Endothelial cell of umbilical vein (primary cell): ENCODE results near the gene CYCS. TPM values are rescaled to one million over a fixed set of nuclear protein-coding genes. Genes with fewer than 3 reads are reported as not detected.
A peak's percentile ranks its signal among the peaks of the same experiment; 100 is the strongest.

Source experiments
- BruUV-seq: library from RNA; stranded (reverse); fragments of 400-500 nt; replicated peaks from 2 replicates; lab custom pipeline; 2021; lab: Mats Ljungman, UMichigan
- CTCF ChIA-PET: fragments of 300-600, 350-600 bp; sonication (Branson Sonifier 250); formaldehyde crosslinking; loops from one replicate; lab custom pipeline; 2021; ENCODE audit warnings: antibody characterized with exemption, inconsistent platforms; lab: Charles Lee
- POLR2A ChIA-PET: fragments of 300-600, 350-600 bp; sonication (Branson Sonifier 250); formaldehyde crosslinking; loops from one replicate; lab custom pipeline; 2021; ENCODE audit warnings: antibody characterized with exemption, inconsistent platforms; lab: Charles Lee
- DNase-seq: peaks from one replicate; pipeline ENCODE4 v3.0.0-alpha.2; 2011; ENCODE audit warnings: low read depth, low spot score
- FAIRE-seq: peaks from 2 replicates; lab custom pipeline; 2011; peaks lifted over from hg19 to GRCh38; lab: Jason Lieb, UNC
- H2AFZ ChIP-seq: 2 replicates; pipeline ENCODE4 v1.6.0; 2012; ENCODE audit warnings: low read depth, low read length, control low read depth, inconsistent platforms
- H3K27ac ChIP-seq: 2 replicates; pipeline ENCODE4 v1.5.1; 2011; ENCODE audit warnings: low read depth, mild to moderate bottlenecking, control low read depth, low read length, moderate library complexity; ENCODE audit not compliant: insufficient read depth
- H3K27me3 ChIP-seq, 2 experiments: 2 replicates each; pipeline versions ENCODE4 v1.6.0 to v1.6.1; 2011; ENCODE audit warnings: low read length in 2 of 2, mixed read lengths in 1 of 2; ENCODE audit not compliant: control insufficient read depth in 2 of 2, insufficient read depth in 2 of 2
- H3K36me3 ChIP-seq, 2 experiments: 2 replicates in 1 of 2; 3 replicates in 1 of 2; pipeline ENCODE4 v1.5.1; 2011; ENCODE audit warnings: low read length in 2 of 2, mild to moderate bottlenecking in 1 of 2, moderate library complexity in 1 of 2; ENCODE audit not compliant: control insufficient read depth in 2 of 2, insufficient read depth in 2 of 2; ENCODE audit errors: extremely low read depth in 1 of 2
- H3K4me1 ChIP-seq: 3 replicates; pipeline ENCODE4 v1.5.1; 2011; ENCODE audit warnings: mild to moderate bottlenecking, low read length; ENCODE audit not compliant: control insufficient read depth, insufficient read depth; ENCODE audit errors: extremely low read depth
- H3K4me2 ChIP-seq: 2 replicates; pipeline ENCODE4 v1.6.1; 2011; ENCODE audit warnings: low read length, control low read depth, mixed read lengths; ENCODE audit not compliant: insufficient read depth
- H3K4me3 ChIP-seq, 3 experiments: fragments of 200-600 bp in 1 of 3; sonication (generic), shearing (Covaris generic) in 1 of 3; replicated peaks in 1 of 3; 2 replicates each; pipeline ENCODE4 v1.5.1; 2011 to 2016; ENCODE audit warnings: control low read depth in 3 of 3, low read length in 3 of 3, mild to moderate bottlenecking in 2 of 3, inconsistent platforms in 1 of 3, low read depth in 1 of 3, moderate library complexity in 1 of 3; ENCODE audit not compliant: insufficient read depth in 1 of 3
- H3K79me2 ChIP-seq: 2 replicates; pipeline ENCODE4 v1.6.0; 2012; ENCODE audit warnings: low read length, inconsistent platforms; ENCODE audit not compliant: control insufficient read depth, insufficient read depth
- H3K9ac ChIP-seq: replicated peaks from 2 replicates; pipeline ENCODE3; 2011; ENCODE audit warnings: low read length, control low read depth; ENCODE audit not compliant: insufficient read depth; ENCODE audit errors: extremely low read depth
- H3K9me1 ChIP-seq: replicated peaks from 3 replicates; pipeline ENCODE4 v1.6.0; 2011; ENCODE audit warnings: mild to moderate bottlenecking, low read length; ENCODE audit not compliant: control insufficient read depth, insufficient read depth; ENCODE audit errors: extremely low read depth
- H3K9me3 ChIP-seq: replicated peaks from 2 replicates; pipeline ENCODE4 v1.5.1; 2012; ENCODE audit warnings: low read length, inconsistent platforms; ENCODE audit not compliant: control insufficient read depth, insufficient read depth
- H4K20me1 ChIP-seq: replicated peaks from 2 replicates; pipeline ENCODE3; 2011; ENCODE audit warnings: mild to moderate bottlenecking, low read length; ENCODE audit not compliant: control insufficient read depth, insufficient read depth; ENCODE audit errors: extremely low read depth
- EZH2 ChIP-seq: IDR thresholded peaks from 2 replicates; pipeline ENCODE4 v1.6.1; 2012; ENCODE audit warnings: borderline replicate concordance, low read depth, mild to moderate bottlenecking, moderate library complexity, low read length, inconsistent platforms; ENCODE audit not compliant: severe bottlenecking
- FOS ChIP-seq: IDR thresholded peaks from 2 replicates; pipeline ENCODE4 v1.6.1; 2011; ENCODE audit warnings: mild to moderate bottlenecking, low read length, moderate library complexity, borderline replicate concordance; ENCODE audit not compliant: insufficient read depth
- JUN ChIP-seq: IDR thresholded peaks from 2 replicates; pipeline ENCODE4 v1.6.1; 2011; ENCODE audit warnings: borderline replicate concordance, low read depth; ENCODE audit not compliant: insufficient read length, insufficient read depth
- MYC ChIP-seq: IDR thresholded peaks from one replicate; pipeline ENCODE4 v1.6.1; 2011; ENCODE audit warnings: mild to moderate bottlenecking, low read depth, low read length
- POLR2A ChIP-seq: IDR thresholded peaks from 2 replicates; pipeline ENCODE4 v1.6.1; 2012; ENCODE audit warnings: low read depth, mild to moderate bottlenecking, control low read depth, low read length
- POLR2AphosphoS5 ChIP-seq: IDR thresholded peaks from 2 replicates; pipeline ENCODE4 v1.6.1; 2012; ENCODE audit warnings: low read depth, mild to moderate bottlenecking, control low read depth, low read length, moderate library complexity; ENCODE audit not compliant: insufficient read depth
- dilution Hi-C: fragments of 300-500 bp; cut with MboI; formaldehyde crosslinking; loops from one replicate; pipeline ENCODE4 v1.15.0; 2019; ENCODE audit warnings: low sequenced_read_pairs; ENCODE audit not compliant: extremely low pct_ligation_motif_present
- intact Hi-C: fragments of 100-400 bp; cut with micrococcal nuclease; formaldehyde crosslinking; loops from one replicate; pipeline ENCODE4 v1.10.0; 2022
- polyA plus RNA-seq, 4 experiments: library from polyadenylated mRNA; depleted of rRNA in 3 of 4; stranded (reverse) in 3 of 4; unstranded in 1 of 4; fragments of >200 nt; gene quantifications; 2 replicates each; pipeline versions ENCODE4 v1.2.1 to v1.2.3, GENCODE V29; 2011 to 2012; ENCODE audit warnings: missing spikeins in 1 of 4
- total RNA-seq: library from RNA; stranded (reverse); gene quantifications from 2 replicates; pipeline ENCODE4 v1.2.3, GENCODE V29; 2021
- TF ChIP-seq, protein P1 (sequence below), 2 donors: IDR thresholded peaks; 1 replicate in 1 of 2; 2 replicates in 1 of 2; pipeline ENCODE4 v1.5.1; 2011; ENCODE audit warnings: low read length in 2 of 2, mild to moderate bottlenecking in 2 of 2, moderate library complexity in 2 of 2, control low read depth in 1 of 2, inconsistent platforms in 1 of 2, low read depth in 1 of 2; ENCODE audit not compliant: insufficient read depth in 1 of 2; ENCODE audit errors: extremely low read depth in 1 of 2
- TF ChIP-seq, protein P2 (sequence below): IDR thresholded peaks from 2 replicates; pipeline ENCODE4 v1.6.1; 2011; ENCODE audit not compliant: insufficient read depth, insufficient read length

CYCS gene
- total and polyA plus RNA-seq, 2 donors (not counting 3 experiments of a cell fraction or from before 2014, with no cell fraction given): 21.4 to 134 TPM

DNA sequence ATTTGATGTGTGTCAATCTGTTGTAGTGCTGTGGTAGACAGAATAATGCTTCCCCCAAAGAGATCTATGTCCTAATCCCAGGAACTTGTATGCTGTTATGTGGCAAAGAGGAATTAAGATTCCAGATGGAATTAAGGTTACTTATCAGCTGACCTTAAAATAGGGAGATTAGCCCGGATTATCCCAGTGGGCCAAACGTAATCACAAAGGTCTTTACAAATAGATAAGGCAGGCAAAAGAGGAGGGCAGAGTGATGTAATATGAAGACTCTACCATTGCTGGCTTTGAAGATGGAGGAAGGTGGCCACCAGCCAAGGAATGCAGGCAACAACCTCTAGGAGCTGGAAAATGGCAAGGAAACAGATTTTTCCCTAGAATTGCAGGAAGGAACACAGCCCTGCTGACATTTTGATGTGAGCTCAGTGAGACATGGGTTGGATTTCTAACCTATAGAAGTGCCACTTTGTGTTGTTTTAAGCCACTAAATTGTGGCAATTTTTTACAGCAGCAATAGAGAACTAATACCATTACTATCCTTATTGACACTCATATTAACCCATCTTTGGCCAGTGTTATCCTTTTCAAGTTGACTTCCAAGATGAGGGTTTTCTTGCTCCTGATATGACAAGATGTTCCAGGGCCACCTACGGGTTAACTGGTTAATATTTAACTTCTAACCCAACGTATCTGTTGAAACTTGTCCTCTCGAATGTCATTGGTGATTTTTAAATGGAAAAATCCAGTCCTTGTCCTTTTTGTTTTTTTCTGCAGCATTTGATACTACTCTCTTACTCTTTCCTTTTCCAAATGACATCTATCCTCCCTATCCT, 29.3 kb downstream of the CYCS start:
- Histone ChIP-seq H3K79me2 (no peaks in the 10 kb centered on the region), H3K27ac (no peak overlapping the region), H3K9me3 (no peaks in the 10 kb centered on the region), H4K20me1 (no peaks in the 10 kb centered on the region), H3K9ac (no peak overlapping the region), H3K9me1 (no peaks in the 10 kb centered on the region), H3K4me1 (peaks cover 2% of the 10 kb centered on the region), H3K4me3 (no peak overlapping the region), H3K36me3 (no peaks in the 10 kb centered on the region), H2AFZ (no peak overlapping the region), H3K27me3 (peaks cover 4% of the 10 kb centered on the region in 2 experiments), H3K4me2 (no peak overlapping the region)
- DNase-seq: peak; percentile 27
- ChIA-PET POLR2A (interaction anchor here (0.7 kb wide), 1 partner anchor 340 kb away, joined by 6 read pairs; no protein-coding TSS in a partner anchor), CTCF (interaction anchor here (1.2 to 8.7 kb wide), 6 partner anchors 25 to 283 kb away, joined by 3 to 268 read pairs (median 25); partner anchors contain the start of genes CYCS and OSBPL3)
- no TSS peak for BruUV-seq
- peak; percentile 55 for FAIRE-seq
- intact Hi-C loops: loop anchor here (2.0 to 10.0 kb wide), 6 partner anchors 431 to 1521 kb away; partner anchors contain the start of gene STK31
- dilution Hi-C loops: no loop called here
- TF ChIP-seq JUN: no peak
- TF ChIP-seq FOS: no peak
- TF ChIP-seq EZH2: no peak
- no peak for TF ChIP-seq MYC
- TF ChIP-seq POLR2AphosphoS5: no peak
- no peak for TF ChIP-seq POLR2A
- TF ChIP-seq, protein P1, sequence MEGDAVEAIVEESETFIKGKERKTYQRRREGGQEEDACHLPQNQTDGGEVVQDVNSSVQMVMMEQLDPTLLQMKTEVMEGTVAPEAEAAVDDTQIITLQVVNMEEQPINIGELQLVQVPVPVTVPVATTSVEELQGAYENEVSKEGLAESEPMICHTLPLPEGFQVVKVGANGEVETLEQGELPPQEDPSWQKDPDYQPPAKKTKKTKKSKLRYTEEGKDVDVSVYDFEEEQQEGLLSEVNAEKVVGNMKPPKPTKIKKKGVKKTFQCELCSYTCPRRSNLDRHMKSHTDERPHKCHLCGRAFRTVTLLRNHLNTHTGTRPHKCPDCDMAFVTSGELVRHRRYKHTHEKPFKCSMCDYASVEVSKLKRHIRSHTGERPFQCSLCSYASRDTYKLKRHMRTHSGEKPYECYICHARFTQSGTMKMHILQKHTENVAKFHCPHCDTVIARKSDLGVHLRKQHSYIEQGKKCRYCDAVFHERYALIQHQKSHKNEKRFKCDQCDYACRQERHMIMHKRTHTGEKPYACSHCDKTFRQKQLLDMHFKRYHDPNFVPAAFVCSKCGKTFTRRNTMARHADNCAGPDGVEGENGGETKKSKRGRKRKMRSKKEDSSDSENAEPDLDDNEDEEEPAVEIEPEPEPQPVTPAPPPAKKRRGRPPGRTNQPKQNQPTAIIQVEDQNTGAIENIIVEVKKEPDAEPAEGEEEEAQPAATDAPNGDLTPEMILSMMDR (IDR thresholded peaks at IDR 0.05; ENCODE audit: extremely low read depth in 1 of 2, insufficient read depth in 1 of 2, low read depth in 1 of 2, low read length in 2 of 2): no peak
- TF ChIP-seq, protein P2, sequence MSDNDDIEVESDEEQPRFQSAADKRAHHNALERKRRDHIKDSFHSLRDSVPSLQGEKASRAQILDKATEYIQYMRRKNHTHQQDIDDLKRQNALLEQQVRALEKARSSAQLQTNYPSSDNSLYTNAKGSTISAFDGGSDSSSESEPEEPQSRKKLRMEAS: no peak
